Activated naive CD8-positive, alpha-beta T cell treated with anti-CD3 and anti-CD28 coated beads, Interleukin-2, amount 50 U/mL, for 16 hours (primary cell): ENCODE data around the gene CCDC54.
"Not testable (repeated sequence)": the region's sequence is repeated elsewhere in the genome, so short reads cannot be mapped to it uniquely, and the experiment has no call there.

Experiments
- DNase-seq: peaks from one replicate; pipeline ENCODE4 v3.0.0-alpha.2; 2020; ENCODE audit warnings: low read depth, low spot score

Gene CCDC54

DNA sequence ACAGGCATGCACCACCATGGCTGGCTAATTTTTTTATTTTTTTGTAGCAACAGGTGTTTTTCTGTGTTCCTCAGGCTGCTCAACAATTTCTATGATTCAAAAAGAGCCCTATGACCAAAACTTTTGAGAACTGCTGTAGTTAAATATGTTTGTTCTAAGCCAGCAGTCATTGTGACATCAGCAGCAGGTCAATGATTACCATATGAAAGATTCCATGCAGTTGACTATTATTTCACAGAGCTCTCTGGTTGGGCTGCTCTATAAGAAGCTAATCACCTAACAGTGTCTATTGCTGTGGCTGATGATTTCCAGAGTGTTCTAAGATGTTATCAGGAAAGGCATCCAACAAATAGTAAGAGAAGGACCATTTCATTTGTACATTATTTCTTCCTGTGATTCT, at the start of gene CCDC54:
CCDC54 (plus strand) TSS at position 289 of the 400 bp plus-strand sequence. CDS start 149 bp downstream, outside the sequence.
- no peak for DNase-seq

DNA sequence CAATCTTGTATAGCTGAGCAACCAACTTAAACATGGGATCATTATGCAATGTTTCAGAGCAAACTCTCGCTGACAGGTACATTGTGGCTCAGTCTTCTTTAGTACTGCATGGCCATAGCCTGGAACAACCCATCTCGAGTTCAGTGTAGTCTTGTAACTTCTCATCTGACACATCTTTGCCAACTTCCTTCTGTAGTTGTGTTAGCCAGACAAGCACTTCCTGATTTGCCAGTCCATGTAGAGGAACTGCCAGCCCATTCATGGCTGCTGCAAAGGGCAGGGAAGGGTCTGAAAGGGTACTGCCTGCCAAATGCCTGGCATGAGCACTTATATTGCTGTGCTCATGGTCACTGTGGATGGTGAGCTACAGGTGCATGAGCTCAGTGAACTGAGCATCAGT, 49.2 kb upstream of the CCDC54 start:
- DNase-seq, result no peak

DNA sequence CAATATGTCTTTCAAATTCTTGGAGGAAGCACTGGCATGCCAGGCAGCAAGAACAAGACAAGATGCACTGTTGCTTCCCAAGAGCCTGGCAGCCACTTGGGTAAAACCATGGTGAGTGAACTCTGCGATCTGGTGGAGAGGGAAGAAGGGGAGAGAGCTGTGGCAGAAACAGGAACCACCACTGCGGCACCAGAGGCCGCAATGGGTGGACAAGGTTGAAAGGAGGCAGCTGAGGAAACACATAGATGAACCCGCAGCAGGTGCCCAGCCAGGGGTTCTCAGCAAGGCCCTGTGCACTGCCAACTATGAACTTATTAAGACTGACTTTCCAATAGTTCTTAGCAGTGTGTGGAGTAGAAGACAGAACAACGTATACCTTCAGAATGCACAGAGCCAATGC, 48.2 kb upstream of the CCDC54 start:
- DNase-seq, result no peak

DNA sequence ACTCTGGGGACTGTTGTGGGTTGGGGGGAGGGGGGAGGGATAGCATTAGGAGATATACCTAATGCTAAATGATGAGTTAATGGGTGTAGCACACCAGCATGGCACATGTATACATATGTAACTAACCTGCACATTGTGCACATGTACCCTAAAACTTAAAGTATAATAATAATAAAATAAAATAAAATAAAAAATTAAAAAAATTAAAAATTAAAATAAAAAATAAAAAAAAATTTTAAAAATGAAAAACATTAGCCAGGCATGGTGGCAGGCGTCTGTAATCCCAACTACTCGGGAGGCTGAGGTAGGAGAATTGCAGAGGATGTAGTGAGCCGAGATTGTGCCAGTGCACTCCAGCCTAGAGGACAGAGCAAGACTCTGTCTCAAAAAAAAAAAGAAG, 37.5 kb upstream of the CCDC54 start:
- not testable (repeated sequence) for DNase-seq

DNA sequence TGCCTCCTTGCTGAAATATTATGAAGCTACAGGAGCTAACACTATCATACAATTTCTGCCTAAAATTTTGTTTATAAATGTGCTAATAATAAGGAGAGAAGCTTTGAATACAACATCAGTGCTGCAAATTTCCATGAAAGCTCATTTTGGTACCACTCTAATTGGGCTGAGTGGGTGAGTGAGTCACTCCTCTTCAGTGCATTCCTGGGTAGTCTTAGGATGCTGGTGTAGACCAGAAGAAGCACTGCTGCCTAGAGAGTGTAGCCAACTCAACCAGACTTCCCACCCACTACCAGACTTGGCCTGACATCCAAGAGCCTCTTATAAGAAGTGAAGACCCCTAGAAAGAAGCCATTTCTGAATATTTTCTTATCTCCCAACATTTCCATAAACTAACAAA, 32.5 kb upstream of the CCDC54 start:
- DNase-seq, result no peak

DNA sequence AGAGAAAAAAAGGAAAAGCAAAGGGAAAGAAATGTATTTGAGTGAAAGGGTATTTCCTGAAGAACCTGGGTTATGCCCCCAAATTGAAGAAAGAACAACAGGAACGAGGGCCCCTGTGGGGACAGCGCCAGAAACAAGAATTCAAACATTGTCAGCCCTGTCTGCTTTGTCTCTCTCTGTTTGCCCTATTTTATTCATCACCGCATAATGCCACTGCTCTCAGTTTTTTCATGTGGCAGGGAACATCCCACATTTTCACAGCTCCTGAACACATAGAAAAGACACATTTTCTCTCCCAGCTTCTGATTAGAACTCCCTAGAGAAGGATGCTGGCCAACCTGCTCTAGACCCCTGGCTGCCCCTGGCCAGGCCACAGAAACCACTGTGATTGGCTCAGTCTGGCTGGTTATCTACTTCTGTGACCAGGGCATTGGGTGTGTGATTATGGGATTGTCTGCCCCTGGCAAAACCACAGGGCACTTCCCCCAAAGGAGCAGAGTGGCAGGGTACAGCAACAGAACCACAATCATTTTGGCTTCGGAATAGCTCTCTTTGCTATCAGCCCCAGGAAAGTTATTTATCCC, 31.3 kb upstream of the CCDC54 start:
- no peak for DNase-seq

DNA sequence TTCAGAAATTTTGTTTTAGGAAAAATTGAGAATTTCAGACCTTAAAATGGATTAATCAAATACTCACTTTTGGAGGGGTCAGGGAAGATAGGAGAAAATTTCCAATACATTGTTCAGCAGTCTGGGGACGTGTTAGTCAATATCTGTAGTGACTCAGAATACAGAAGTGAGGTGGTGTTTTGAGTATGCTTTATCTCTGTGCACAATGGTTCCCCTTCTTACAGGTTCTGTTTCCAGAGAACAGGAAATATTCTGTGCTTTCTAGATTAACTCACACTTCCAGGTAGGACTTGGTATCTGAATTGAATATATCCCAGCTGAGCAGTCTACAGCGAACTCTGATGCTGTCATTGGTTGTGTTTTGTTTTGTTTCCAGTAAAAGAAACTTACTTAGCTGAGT, 30.7 kb upstream of the CCDC54 start:
- no peak for DNase-seq

DNA sequence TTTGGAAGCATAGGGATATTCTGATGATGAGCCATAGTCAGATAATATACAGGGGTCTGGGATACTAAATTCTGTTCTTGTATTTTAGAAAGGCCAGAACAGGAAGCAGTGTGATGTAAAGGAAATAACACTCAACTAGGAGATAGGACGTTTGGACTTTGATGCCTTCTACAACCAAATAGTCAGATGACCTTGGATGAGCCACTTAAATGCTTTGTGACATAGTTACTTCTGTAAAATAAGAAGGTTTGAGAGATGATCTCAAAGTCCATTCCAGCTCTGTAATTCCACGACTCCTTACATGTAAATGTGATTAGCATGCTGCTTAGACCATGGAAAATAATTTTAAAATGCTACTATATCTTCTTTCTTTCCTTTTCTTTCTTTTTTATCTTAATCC, 29.5 kb upstream of the CCDC54 start:
- no peak for DNase-seq

DNA sequence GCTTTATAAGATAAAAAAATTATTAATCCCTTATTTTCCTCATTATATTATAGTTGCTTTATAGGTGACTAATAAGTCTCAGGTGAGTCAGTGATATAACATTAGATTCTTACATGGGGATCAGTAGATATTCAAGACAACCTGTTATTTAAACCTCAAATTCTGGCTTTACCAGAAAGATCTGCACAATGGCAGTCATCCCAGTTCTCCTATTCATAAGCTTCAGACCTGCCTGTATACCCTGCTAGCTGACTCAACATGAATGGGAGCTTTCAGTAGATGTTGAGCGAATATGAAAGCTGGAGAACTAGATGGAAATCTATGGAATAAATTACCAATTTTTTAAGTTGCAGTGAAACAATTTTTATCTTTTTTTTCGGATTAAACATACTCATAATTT, 20.5 kb upstream of the CCDC54 start:
- DNase-seq, result no peak

DNA sequence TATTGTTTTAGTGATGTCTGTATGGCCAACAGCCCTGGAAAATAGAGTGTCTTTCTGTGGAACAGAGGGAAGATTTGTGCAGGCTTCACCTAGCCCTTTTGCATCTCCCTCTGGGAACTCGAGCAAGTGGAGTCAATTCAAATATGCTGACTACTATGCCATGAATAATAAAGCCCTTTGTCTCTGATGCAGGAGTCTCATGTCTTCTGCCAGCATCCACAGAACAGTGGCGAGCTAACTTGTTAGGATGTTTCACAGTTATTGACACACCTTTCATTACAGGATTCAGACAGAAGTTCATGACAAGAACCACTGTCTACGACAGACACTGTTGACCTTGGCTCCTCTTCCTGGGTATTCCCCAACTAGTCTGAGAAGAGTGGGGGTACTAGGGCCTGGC, 15.6 kb upstream of the CCDC54 start:
- DNase-seq, result no peak

DNA sequence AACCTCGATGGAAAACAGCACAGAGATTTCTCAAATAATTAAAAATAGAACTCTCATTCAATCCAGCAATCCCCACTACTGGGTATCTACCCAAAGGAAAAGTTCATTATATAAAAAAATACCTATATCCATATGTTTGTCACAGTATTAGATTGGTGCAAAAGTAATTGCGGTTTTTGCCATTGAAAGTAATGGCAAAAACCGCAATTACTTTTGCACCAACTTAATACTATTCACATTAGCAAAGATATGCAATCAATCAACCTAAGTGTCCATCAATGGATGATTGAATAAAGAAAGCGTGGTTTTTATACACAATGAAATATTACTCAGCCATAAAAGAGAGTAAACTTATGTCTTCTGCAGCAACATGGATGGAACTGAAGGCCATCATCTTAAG, 12.2 kb upstream of the CCDC54 start:
- no peak for DNase-seq

DNA sequence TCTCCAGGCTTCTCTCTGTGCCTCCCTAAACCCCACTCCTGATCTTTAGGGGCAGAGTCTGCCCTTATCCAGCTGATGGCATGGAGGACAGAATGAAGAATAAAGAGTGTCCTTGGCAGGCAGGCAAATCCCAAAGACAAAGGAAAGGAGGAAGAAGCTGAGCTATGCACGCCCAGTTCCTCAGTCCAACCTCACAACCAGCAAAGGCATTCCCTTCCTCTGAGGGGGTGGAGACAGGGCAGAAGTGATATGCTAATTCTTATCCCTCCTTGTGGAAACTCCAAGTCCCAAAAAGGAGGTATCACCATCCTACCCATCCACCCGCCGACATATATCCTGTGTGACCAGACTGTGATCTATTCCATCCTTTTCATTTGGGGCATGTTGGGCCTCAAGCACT, 10.5 kb upstream of the CCDC54 start:
- DNase-seq, result no peak

DNA sequence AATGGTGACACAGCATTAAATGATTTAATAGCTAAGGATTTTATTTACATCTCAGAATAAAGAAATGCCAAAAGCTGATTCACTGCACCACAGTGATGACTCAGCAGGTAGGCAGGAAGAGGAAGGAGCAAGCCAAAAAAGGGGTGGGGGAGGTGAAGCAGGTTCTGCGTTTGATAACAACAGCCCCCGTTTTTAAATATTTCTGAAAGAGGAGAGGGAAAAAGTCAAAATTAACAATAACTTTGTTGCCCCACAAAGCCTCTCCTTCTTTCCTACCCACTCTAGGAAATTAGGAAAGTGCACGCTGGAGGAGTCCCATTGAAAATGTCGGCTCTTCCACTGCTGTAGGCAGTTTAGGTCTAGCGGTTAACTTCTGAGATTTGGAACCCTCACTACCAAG, 9.9 kb upstream of the CCDC54 start:
- no peak for DNase-seq

DNA sequence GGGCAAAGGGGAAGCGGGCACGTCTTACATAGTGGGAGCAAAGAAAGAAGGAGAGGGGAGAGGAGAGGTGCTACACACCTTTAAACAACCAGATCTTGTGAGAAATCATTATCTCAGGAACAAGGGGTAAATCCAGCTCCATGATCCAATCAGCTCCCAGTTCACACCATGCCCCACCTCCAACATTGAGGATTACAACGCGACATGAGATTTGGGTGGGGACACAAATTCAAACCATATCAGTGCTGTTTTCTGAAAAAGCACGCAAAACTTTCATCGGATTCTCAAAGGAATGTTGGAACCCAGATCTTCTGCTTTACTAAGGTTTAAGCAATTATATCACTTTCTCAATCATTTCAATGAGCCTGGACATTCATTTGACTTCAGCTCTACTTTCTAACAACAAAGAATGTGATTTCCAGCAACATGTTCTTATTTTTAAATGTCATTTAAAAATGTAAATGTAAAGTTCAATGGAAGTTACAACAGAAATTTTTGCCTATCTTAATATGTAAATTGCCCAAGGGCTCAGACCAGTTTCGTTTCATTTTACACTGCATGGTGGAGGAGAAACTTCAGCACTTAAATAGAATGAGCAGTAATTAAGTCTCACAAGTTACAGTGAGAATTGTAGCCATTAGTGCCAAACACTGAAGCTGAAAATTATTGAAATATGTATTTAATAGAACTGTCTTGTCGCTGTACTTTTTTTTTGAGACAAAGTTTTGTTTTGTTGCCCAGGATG, 8.4 kb upstream of the CCDC54 start:
- DNase-seq, result no peak

DNA sequence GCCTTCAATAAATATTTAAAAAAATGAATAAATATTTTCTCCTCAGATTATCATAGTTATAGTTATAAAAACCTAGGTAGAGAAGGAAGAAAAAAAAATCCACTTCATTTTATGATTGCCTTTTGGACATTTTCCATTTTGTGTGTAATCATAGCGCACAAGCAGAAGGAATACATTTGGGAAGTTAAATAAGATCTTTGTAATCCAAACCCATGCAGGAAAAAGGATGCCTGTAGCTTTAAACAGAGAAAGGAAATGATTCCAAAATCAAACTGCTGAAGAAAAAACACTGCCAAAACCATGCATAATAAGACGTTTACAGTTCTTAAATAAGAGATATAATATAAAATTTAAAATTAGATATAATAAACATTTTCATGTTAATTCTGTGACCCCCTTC, 7.4 kb upstream of the CCDC54 start:
- DNase-seq, result no peak

DNA sequence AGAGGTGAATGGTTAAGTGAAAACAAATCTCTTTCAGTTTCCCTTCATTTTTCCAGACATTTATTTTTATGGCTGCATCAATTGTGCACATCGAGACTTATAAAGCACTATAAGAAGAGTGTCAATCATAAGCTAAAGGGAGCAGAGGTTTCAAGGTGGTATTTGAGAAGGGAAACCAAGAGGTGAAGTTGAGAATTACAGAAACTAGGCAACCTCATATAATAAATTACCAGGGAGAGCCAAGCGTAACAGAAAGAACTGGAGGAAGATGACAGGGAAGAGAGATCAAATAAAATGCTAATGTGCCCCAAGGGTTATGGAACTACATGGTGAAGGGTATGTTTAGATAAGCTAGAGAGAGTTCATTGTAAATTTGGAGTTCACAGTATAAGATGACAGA, 6.3 kb upstream of the CCDC54 start:
- DNase-seq, result no peak

DNA sequence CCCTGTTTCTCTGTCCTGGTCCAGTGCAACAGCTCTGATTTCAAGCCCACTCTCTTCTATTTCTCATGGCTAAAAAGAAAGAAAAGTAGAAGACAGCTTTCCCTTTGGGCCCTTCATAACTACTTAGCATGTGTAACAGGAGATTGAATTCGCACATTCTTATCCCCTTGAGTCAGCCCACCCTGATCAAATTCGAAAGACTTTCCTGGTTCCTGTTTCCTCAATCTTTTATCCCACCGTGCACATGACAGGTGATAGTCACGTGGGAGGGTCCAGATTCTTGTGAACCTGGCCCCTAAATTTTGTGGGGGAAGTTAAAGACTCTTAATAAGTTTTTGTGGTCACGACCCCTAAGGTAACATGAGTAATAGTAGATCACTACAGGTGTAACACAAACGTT, 4.7 kb upstream of the CCDC54 start:
- no peak for DNase-seq

DNA sequence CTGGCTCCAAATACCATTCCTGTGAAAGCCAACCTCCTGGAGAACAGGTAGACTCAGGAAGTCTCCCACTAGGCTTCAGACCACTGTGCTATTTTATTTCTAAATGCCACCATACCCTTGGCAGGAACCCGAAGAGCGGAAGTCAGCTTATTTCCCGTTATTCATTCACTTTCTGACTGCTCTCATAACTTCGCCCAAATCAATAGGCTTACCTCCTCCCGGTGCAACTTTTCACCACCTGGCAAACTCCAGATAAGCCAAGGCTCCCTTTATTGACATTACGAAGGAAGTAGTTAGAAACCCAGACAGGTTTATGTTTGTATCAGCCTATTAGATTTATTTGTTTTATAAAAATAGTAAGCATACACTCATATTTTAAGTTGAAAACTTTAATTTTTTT, 3.3 kb upstream of the CCDC54 start:
- DNase-seq, result no peak

DNA sequence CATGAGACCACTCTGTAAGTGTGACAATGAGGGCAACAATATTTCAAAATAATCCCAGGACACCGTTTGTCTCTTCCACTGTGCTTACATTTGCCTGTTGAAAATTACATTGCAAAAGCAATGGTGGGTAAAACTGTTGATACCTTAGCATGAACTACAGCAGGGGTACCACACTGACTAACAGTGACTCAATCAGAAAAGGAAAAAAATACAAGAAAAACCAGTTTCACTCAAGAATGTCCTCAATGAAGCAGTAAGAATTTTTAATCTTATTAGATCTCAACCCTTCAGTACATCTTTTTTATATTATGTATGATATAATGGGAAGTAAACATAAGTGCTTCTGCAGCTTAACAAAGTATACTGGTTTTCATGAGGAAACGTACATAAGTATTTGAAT, 1.6 kb upstream of the CCDC54 start:
- DNase-seq, result no peak

DNA sequence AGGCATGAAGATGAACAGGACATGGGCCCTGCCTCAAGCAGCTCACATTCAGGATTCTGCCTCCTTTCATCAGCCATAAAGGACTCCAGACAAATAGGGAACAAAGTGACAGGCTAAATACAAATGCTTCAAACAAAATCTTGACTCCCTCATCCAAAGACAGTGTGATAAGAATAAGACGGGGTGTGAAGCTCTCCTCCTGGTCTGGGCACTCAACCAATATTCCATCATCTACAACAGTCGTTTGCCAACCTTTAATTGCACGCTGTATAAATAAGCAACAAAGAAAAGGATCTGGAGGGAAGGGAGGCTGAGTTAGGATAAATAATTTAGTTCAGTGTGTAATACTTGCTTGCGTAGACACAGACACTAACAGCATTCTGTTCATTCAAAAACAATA, 5.4 kb downstream of the CCDC54 start:
- no peak for DNase-seq

DNA sequence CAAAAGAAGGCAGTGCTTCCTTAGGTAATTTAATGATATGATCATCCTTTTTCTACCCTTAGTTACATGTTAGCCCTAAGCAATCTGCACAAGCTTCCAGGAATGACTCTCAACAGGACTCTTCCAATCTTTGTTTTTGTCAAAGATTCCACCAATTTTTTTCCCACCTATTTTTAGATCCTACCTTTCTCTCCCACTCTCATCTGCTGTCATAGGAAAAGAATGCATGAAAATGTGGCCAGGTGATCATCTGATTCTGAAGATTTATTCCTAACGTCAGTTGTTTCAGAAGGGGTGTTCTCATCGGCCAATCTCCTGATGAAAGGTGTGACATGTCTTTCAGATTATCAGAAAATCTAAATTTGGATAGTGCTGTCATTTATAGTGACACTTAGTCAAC, 7.2 kb downstream of the CCDC54 start:
- DNase-seq, result no peak

DNA sequence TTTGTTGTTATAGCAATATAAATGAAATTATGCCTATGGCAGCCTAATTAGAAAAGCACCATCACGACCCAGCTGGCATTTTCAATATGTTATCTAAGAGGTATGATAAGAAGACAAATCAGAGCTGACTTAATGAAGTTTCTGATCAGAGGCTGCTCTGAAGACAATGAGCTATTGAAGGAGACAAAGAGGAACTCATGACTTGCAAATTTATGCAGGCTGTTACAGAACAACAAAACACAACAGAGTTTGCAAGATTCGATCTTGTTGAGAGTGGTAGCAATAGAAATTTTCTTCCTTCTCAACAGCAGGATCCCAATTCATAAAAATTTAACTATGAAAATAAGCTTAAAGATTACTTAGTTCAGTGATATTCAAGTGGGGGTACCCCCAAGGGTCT, 7.7 kb downstream of the CCDC54 start:
- DNase-seq, result no peak

DNA sequence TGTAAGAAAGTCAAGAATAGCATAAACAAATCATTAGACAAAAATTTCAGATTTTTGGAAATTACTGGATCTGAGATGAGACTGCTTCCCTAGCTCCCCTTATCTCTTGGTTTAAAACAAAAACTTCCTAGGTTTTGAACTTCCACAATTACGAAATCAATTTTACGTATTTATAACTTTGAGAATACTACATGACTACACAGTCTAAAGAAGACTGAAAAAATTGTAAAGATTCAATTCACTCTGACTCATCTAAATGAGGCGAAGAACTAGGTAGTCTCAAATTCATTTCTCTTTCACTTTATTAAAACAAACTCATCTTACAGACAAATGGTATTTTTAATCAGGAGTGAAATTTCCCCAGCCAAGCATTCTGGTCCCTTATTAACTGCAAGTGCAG, 10.3 kb downstream of the CCDC54 start:
- DNase-seq, result no peak
